ENCODE measurements around the gene ADAM11. TPM values are rescaled to one million over a fixed set of nuclear protein-coding genes. Genes with fewer than 3 reads are reported as not detected.

Gene ADAM11
- total RNA-seq, 1 donor from 2014 or later, result 0.96 TPM

- ATAC-seq, result no peak
Observed at GRCh38 chr17:44759086-44759915, 513 bp downstream of the ADAM11 start.

- no peak for ATAC-seq
Observed at GRCh38 chr17:44759916-44760243, 1.1 kb downstream of the ADAM11 start.

GRCh38 chr17:44760474-44761308, 1.9 kb downstream of the ADAM11 start:
- ATAC-seq, result no peak

GRCh38 chr17:44761932-44762810, 3.4 kb downstream of the ADAM11 start:
- ATAC-seq, result no peak

- no peak for ATAC-seq
Observed at GRCh38 chr17:44763170-44763569, 4.4 kb downstream of the ADAM11 start.

GRCh38 chr17:44765965-44766364, 7.2 kb downstream of the ADAM11 start:
- ATAC-seq, result no peak

- ATAC-seq, result no peak
Observed at GRCh38 chr17:44766409-44767038, 7.7 kb downstream of the ADAM11 start.

- no peak for ATAC-seq
Observed at GRCh38 chr17:44767493-44767892, 8.7 kb downstream of the ADAM11 start.

- no peak for ATAC-seq
Observed at GRCh38 chr17:44768505-44769142, 9.8 kb downstream of the ADAM11 start.

GRCh38 chr17:44769230-44769629, 10.4 kb downstream of the ADAM11 start:
- no peak for ATAC-seq

- ATAC-seq, result no peak
Observed at GRCh38 chr17:44769647-44770084, 10.9 kb downstream of the ADAM11 start.

- no peak for ATAC-seq
Observed at GRCh38 chr17:44770166-44770925, 11.6 kb downstream of the ADAM11 start.

GRCh38 chr17:44772308-44773045, 13.7 kb downstream of the ADAM11 start:
- no peak for ATAC-seq

GRCh38 chr17:44773140-44773539, 14.4 kb downstream of the ADAM11 start:
- ATAC-seq, result no peak

GRCh38 chr17:44774271-44775135, 15.7 kb downstream of the ADAM11 start:
- peak; percentile 66 for ATAC-seq

- peak; percentile 96 for ATAC-seq
Observed at GRCh38 chr17:44775136-44775837, 16.5 kb downstream of the ADAM11 start.

GRCh38 chr17:44775838-44776621, 17.2 kb downstream of the ADAM11 start:
- ATAC-seq, result peak; percentile 22

All from esophagus mucosa (tissue), 1 donor.